ENCODE measurements around the gene ZNF775.

ZNF775 gene

GRCh38 chr7:150415161-150416153 lies 36.3 kb downstream of the ZNF775 start:
- no peak for DNase-seq

GRCh38 chr7:150417239-150417638 lies 38.1 kb downstream of the ZNF775 start:
- no peak for DNase-seq

GRCh38 chr7:150417863-150418262 lies 38.7 kb downstream of the ZNF775 start:
- no peak for DNase-seq

GRCh38 chr7:150420242-150420641 lies 41.1 kb downstream of the ZNF775 start:
- DNase-seq, result no peak

GRCh38 chr7:150420987-150421674 lies 42.0 kb downstream of the ZNF775 start:
- DNase-seq, result peak; percentile 89

- DNase-seq, result no peak
Measured at GRCh38 chr7:150421831-150422230, 42.7 kb downstream of the ZNF775 start.

GRCh38 chr7:150425670-150426069 lies 46.5 kb downstream of the ZNF775 start:
- DNase-seq, result no peak

- no peak for DNase-seq
Measured at GRCh38 chr7:150428671-150429451, 49.7 kb downstream of the ZNF775 start.

GRCh38 chr7:150429699-150430098 lies 50.6 kb downstream of the ZNF775 start:
- DNase-seq, result no peak

GRCh38 chr7:150430465-150431085 lies 51.4 kb downstream of the ZNF775 start:
- DNase-seq, result no peak

- DNase-seq, result no peak
Measured at GRCh38 chr7:150431839-150432658, 52.9 kb downstream of the ZNF775 start.

- no peak for DNase-seq
Measured at GRCh38 chr7:150432915-150433892, 54.1 kb downstream of the ZNF775 start.

GRCh38 chr7:150434240-150434639 lies 55.1 kb downstream of the ZNF775 start:
- no peak for DNase-seq

GRCh38 chr7:150435047-150435389 lies 55.9 kb downstream of the ZNF775 start:
- no peak for DNase-seq

GRCh38 chr7:150435390-150436073 lies 56.4 kb downstream of the ZNF775 start:
- DNase-seq, result no peak

- no peak for DNase-seq
Measured at GRCh38 chr7:150439967-150440366, 60.8 kb downstream of the ZNF775 start.

GRCh38 chr7:150441524-150441923 lies 62.4 kb downstream of the ZNF775 start:
- DNase-seq, result no peak

GRCh38 chr7:150442811-150443210 lies 63.7 kb downstream of the ZNF775 start:
- DNase-seq, result no peak

GRCh38 chr7:150443793-150444540 lies 64.8 kb downstream of the ZNF775 start:
- no peak for DNase-seq
